ENCODE data around the gene ROMO1. TPM values are rescaled to one million over a fixed set of nuclear protein-coding genes. Genes with fewer than 3 reads are reported as not detected.
A peak's percentile ranks its signal among the peaks of the same experiment; 100 is the strongest.
"Not testable (repeated sequence)": the region's sequence is repeated elsewhere in the genome, so short reads cannot be mapped to it uniquely, and the experiment has no call there.

Gene ROMO1
- total and polyA plus RNA-seq, 5 donors from 2014 or later, result 48.8 to 378 (median 351) TPM

DNA sequence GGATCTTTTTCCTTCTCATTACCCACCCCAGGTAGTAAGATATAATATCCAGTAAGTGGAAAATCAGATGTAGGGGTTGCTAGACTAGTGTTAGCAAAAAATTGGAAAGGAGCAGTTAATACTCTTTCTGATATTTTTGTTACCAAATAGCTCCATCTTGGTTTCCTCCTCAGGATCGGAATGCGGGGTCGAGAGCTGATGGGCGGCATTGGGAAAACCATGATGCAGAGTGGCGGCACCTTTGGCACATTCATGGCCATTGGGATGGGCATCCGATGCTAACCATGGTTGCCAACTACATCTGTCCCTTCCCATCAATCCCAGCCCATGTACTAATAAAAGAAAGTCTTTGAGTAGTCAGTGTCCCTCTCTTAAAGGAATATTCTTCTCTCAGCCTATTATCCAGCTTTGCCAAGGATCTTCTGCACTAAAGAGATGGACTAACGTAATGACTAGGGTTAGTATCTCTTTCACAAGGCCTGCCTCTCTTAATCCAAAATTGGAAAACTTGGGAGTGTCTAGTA, 1.5 kb downstream of the ROMO1 start:
- peaks cover 0 to 1% (median 0%) of the 10 kb centered on the region in 7 donors for H3K9me3 Mint-ChIP-seq
- H3K27ac ChIP-seq (ENCODE audit: insufficient read depth, low read length, poor library complexity, severe bottlenecking), result peak overlapping the region; percentile 90
- no peaks in the 10 kb centered on the region for H3K9me3 ChIP-seq (ENCODE audit: control insufficient read depth in 2 of 2, low read length in 2 of 2)
- no peaks in the 10 kb centered on the region for H3K27me3 ChIP-seq (ENCODE audit: control insufficient read depth, insufficient read depth, low read length)
- peaks cover 28% of the 10 kb centered on the region for H3K36me3 Mint-ChIP-seq
- H3K36me3 ChIP-seq (ENCODE audit: control insufficient read depth, insufficient read depth, low read length), result peaks cover 47% of the 10 kb centered on the region
- DNase-seq (no peak), ATAC-seq (ENCODE audit: low read depth in 2 of 2) (no peak)
- peaks cover 22 to 62% (median 38%) of the 10 kb centered on the region in 4 donors for H3K4me1 Mint-ChIP-seq
- H3K27me3 Mint-ChIP-seq, result no peaks in the 10 kb centered on the region
- H3K4me3 ChIP-seq (ENCODE audit: low read depth, low read length), result no peak overlapping the region
- peak overlapping the region; percentile 90 to 98 (median 94) for H3K4me3 Mint-ChIP-seq
- peaks cover 27% of the 10 kb centered on the region for H3K4me1 ChIP-seq (ENCODE audit: control insufficient read depth, insufficient read depth, low read length, poor library complexity, severe bottlenecking)
- H3K27ac Mint-ChIP-seq, result peak overlapping the region in 2 of 3 donors; percentile 78 to 89

- DNase-seq (no peak), ATAC-seq (ENCODE audit: low read depth in 2 of 2) (no peak)
- H3K27ac Mint-ChIP-seq, result peak overlapping the region; percentile 31 to 96 (median 78)
- Histone ChIP-seq H3K4me3 (ENCODE audit: low read depth, low read length) (no peak overlapping the region), H3K36me3 (ENCODE audit: control insufficient read depth, insufficient read depth, low read length) (peaks cover 55% of the 10 kb centered on the region), H3K4me1 (ENCODE audit: control insufficient read depth, insufficient read depth, low read length, poor library complexity, severe bottlenecking) (peaks cover 27% of the 10 kb centered on the region), H3K27ac (ENCODE audit: insufficient read depth, low read length, poor library complexity, severe bottlenecking) (no peak overlapping the region), H3K27me3 (ENCODE audit: control insufficient read depth, insufficient read depth, low read length) (no peaks in the 10 kb centered on the region), H3K9me3 (ENCODE audit: control insufficient read depth in 2 of 2, low read length in 2 of 2) (no peaks in the 10 kb centered on the region)
- peaks cover 18 to 59% (median 35%) of the 10 kb centered on the region in 4 donors for H3K4me1 Mint-ChIP-seq
- H3K4me3 Mint-ChIP-seq, result peak overlapping the region in 3 of 4 donors; percentile 22 to 42 (median 41)
- no peaks in the 10 kb centered on the region for H3K27me3 Mint-ChIP-seq
- H3K36me3 Mint-ChIP-seq, result peaks cover 25% of the 10 kb centered on the region
- peaks cover 0 to 1% (median 0%) of the 10 kb centered on the region in 7 donors for H3K9me3 Mint-ChIP-seq
Observed at GRCh38 chr20:35702051-35702823, 3.0 kb downstream of the ROMO1 start.

- DNase-seq, result no peak
- no peaks in the 10 kb centered on the region for H3K27me3 Mint-ChIP-seq
- H3K36me3 Mint-ChIP-seq, result peaks cover 25% of the 10 kb centered on the region
- peaks cover 15 to 53% (median 27%) of the 10 kb centered on the region in 4 donors for H3K4me1 Mint-ChIP-seq
- H3K9me3 Mint-ChIP-seq, result peaks cover 0 to 1% (median 0%) of the 10 kb centered on the region in 7 donors
- ATAC-seq (ENCODE audit: low read depth in 2 of 2), result no peak
- H3K27ac ChIP-seq (ENCODE audit: insufficient read depth, low read length, poor library complexity, severe bottlenecking), result peak overlapping the region; percentile 47
- H3K27me3 ChIP-seq (ENCODE audit: control insufficient read depth, insufficient read depth, low read length), result no peaks in the 10 kb centered on the region
- no peaks in the 10 kb centered on the region for H3K9me3 ChIP-seq (ENCODE audit: control insufficient read depth in 2 of 2, low read length in 2 of 2)
- peaks cover 22% of the 10 kb centered on the region for H3K4me1 ChIP-seq (ENCODE audit: control insufficient read depth, insufficient read depth, low read length, poor library complexity, severe bottlenecking)
- H3K36me3 ChIP-seq (ENCODE audit: control insufficient read depth, insufficient read depth, low read length), result peaks cover 63% of the 10 kb centered on the region
- H3K4me3 Mint-ChIP-seq, result peak overlapping the region in 3 of 4 donors; percentile 7 to 42 (median 41)
- peak overlapping the region; percentile 25 to 96 (median 78) for H3K27ac Mint-ChIP-seq
- no peak overlapping the region for H3K4me3 ChIP-seq (ENCODE audit: low read depth, low read length)
Observed at GRCh38 chr20:35702824-35703695, 3.9 kb downstream of the ROMO1 start.

- no peaks in the 10 kb centered on the region for H3K27me3 Mint-ChIP-seq
- DNase-seq (no peak), ATAC-seq (ENCODE audit: low read depth in 2 of 2) (no peak)
- H3K4me1 Mint-ChIP-seq, result peaks cover 19 to 55% (median 33%) of the 10 kb centered on the region in 4 donors
- Histone ChIP-seq H3K27me3 (ENCODE audit: control insufficient read depth, insufficient read depth, low read length) (no peaks in the 10 kb centered on the region), H3K4me1 (ENCODE audit: control insufficient read depth, insufficient read depth, low read length, poor library complexity, severe bottlenecking) (peaks cover 21% of the 10 kb centered on the region), H3K4me3 (ENCODE audit: low read depth, low read length) (no peak overlapping the region), H3K9me3 (ENCODE audit: control insufficient read depth in 2 of 2, low read length in 2 of 2) (no peaks in the 10 kb centered on the region), H3K27ac (ENCODE audit: insufficient read depth, low read length, poor library complexity, severe bottlenecking) (no peak overlapping the region), H3K36me3 (ENCODE audit: control insufficient read depth, insufficient read depth, low read length) (peaks cover 80% of the 10 kb centered on the region)
- no peak overlapping the region for H3K4me3 Mint-ChIP-seq
- H3K36me3 Mint-ChIP-seq, result peaks cover 33% of the 10 kb centered on the region
- peak overlapping the region in 2 of 3 donors; percentile 19 to 63 for H3K27ac Mint-ChIP-seq
- no peaks in the 10 kb centered on the region for H3K9me3 Mint-ChIP-seq
Observed at GRCh38 chr20:35704514-35705261, 5.5 kb downstream of the ROMO1 start.

DNA sequence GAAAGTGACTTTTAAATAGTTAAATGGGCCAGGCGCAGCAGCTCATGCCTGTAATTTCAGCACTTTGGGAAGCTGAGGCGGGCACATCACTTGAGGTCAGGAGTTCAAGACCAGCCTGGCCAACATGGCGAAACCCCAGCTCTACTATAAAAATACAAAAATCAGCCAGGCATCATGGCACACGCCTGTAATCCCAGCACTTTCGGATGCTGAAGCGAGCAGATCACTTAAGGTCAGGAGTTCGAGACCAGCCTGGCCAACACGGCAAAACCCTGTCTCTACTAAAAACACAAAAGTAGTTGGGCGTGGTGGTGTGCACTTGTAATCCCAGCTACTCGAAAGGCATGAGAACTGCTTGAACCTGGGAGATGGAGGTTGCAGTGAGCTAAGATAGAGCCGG, 6.7 kb downstream of the ROMO1 start:
- not testable (repeated sequence) for H3K27ac ChIP-seq (ENCODE audit: insufficient read depth, low read length, poor library complexity, severe bottlenecking); H3K27ac Mint-ChIP-seq; H3K9me3 ChIP-seq (ENCODE audit: control insufficient read depth in 2 of 2, low read length in 2 of 2); H3K4me3 ChIP-seq (ENCODE audit: low read depth, low read length); H3K4me3 Mint-ChIP-seq; DNase-seq; H3K9me3 Mint-ChIP-seq; H3K27me3 Mint-ChIP-seq; H3K27me3 ChIP-seq (ENCODE audit: control insufficient read depth, insufficient read depth, low read length); ATAC-seq (ENCODE audit: low read depth in 2 of 2)
- Histone ChIP-seq H3K4me1 (ENCODE audit: control insufficient read depth, insufficient read depth, low read length, poor library complexity, severe bottlenecking) (peaks cover 26% of the 10 kb centered on the region), H3K36me3 (ENCODE audit: control insufficient read depth, insufficient read depth, low read length) (peaks cover 92% of the 10 kb centered on the region)
- H3K4me1 Mint-ChIP-seq, result peaks cover 19 to 55% (median 32%) of the 10 kb centered on the region in 4 donors
- peaks cover 39% of the 10 kb centered on the region for H3K36me3 Mint-ChIP-seq

GRCh38 chr20:35706591-35707529, 7.7 kb downstream of the ROMO1 start:
- Mint-ChIP-seq H3K36me3 (peaks cover 47% of the 10 kb centered on the region), H3K27ac (peak overlapping the region in 1 of 3 donors; percentile 26), H3K4me1 (peaks cover 29 to 62% (median 39%) of the 10 kb centered on the region in 4 donors), H3K4me3 (peak overlapping the region in 1 of 4 donors; percentile 13)
- H3K9me3 Mint-ChIP-seq; H3K27ac ChIP-seq (ENCODE audit: insufficient read depth, low read length, poor library complexity, severe bottlenecking); DNase-seq; ATAC-seq (ENCODE audit: low read depth in 2 of 2); H3K27me3 ChIP-seq (ENCODE audit: control insufficient read depth, insufficient read depth, low read length); H3K27me3 Mint-ChIP-seq; H3K9me3 ChIP-seq (ENCODE audit: control insufficient read depth in 2 of 2, low read length in 2 of 2); H3K4me3 ChIP-seq (ENCODE audit: low read depth, low read length): not testable (repeated sequence)
- H3K36me3 ChIP-seq (ENCODE audit: control insufficient read depth, insufficient read depth, low read length), result peaks cover 99% of the 10 kb centered on the region
- peaks cover 36% of the 10 kb centered on the region for H3K4me1 ChIP-seq (ENCODE audit: control insufficient read depth, insufficient read depth, low read length, poor library complexity, severe bottlenecking)
